Common myeloid progenitor, CD34-positive (primary cell): ENCODE results near the gene TGFBR2.

Experiments used
- CTCF ChIA-PET: fragments of 350-600 bp; sonication (Branson Sonifier 250); formaldehyde crosslinking; loops from one replicate; lab custom pipeline; 2021; ENCODE audit warnings: antibody characterized with exemption; lab: Charles Lee
- POLR2A ChIA-PET: fragments of 350-600 bp; sonication (Branson Sonifier 250); formaldehyde crosslinking; loops from one replicate; lab custom pipeline; 2021; ENCODE audit warnings: antibody characterized with exemption; lab: Charles Lee
- DNase-seq, 3 donors: peaks; one replicate each; pipeline versions ENCODE4 v3.0.0 to v3.0.0-alpha.2; 2013
- H3K27ac ChIP-seq, 2 experiments: 1 replicate in 1 of 2; 2 replicates in 1 of 2; pipeline ENCODE4 v1.7.0; 2013; ENCODE audit warnings: inconsistent platforms in 2 of 2, low read length in 2 of 2, mild to moderate bottlenecking in 2 of 2, low read depth in 1 of 2, moderate library complexity in 1 of 2; ENCODE audit not compliant: severe bottlenecking in 2 of 2, insufficient read depth in 1 of 2, poor library complexity in 1 of 2
- H3K27me3 ChIP-seq, 5 experiments: replicated peaks in 2 of 5; 1 replicate in 3 of 5; 2 replicates in 2 of 5; pipeline versions ENCODE4 v1.6.1 to v1.7.0; 2013; ENCODE audit warnings: low read length in 4 of 5, mild to moderate bottlenecking in 2 of 5, moderate library complexity in 2 of 5, inconsistent platforms in 1 of 5; ENCODE audit not compliant: insufficient read depth in 5 of 5, control insufficient read depth in 4 of 5
- H3K36me3 ChIP-seq, 4 experiments: 1 replicate in 2 of 4; 2 replicates in 2 of 4; pipeline versions ENCODE4 v1.6.1 to v1.7.0; 2013; ENCODE audit warnings: low read length in 3 of 4, control low read depth in 1 of 4, mild to moderate bottlenecking in 1 of 4; ENCODE audit not compliant: control insufficient read depth in 4 of 4, insufficient read depth in 4 of 4
- H3K4me1 ChIP-seq, 4 experiments: 1 replicate in 3 of 4; 2 replicates in 1 of 4; pipeline versions ENCODE4 v1.6.1 to v1.7.1; 2013; ENCODE audit warnings: low read length in 3 of 4, mild to moderate bottlenecking in 3 of 4, control low read depth in 1 of 4, inconsistent platforms in 1 of 4, moderate library complexity in 1 of 4; ENCODE audit not compliant: control insufficient read depth in 4 of 4, insufficient read depth in 4 of 4; ENCODE audit errors: control extremely low read depth in 1 of 4
- H3K4me3 ChIP-seq, 7 experiments: 1 replicate in 4 of 7; 2 replicates in 3 of 7; pipeline versions ENCODE4 v1.5.1 to v1.7.0; 2013; ENCODE audit warnings: mild to moderate bottlenecking in 7 of 7, low read length in 6 of 7, moderate library complexity in 6 of 7, inconsistent platforms in 2 of 7, low read depth in 2 of 7, control low read depth in 1 of 7; ENCODE audit not compliant: insufficient read depth in 4 of 7, control insufficient read depth in 1 of 7; ENCODE audit errors: extremely low read depth in 1 of 7
- H3K9me3 ChIP-seq, 5 experiments: 1 replicate in 4 of 5; 2 replicates in 1 of 5; pipeline versions ENCODE4 v1.6.1 to v1.7.1; 2013; ENCODE audit warnings: low read length in 4 of 5, mild to moderate bottlenecking in 2 of 5, inconsistent platforms in 1 of 5, low read depth in 1 of 5, moderate library complexity in 1 of 5; ENCODE audit not compliant: control insufficient read depth in 4 of 5, insufficient read depth in 2 of 5; ENCODE audit errors: control extremely low read depth in 1 of 5
- WGBS: methylation state at CpG from one replicate; pipeline ENCODE4 v1.1.5; 2013; ENCODE audit not compliant: insufficient coverage; 5-methylcytosine and 5-hydroxymethylcytosine counted together

TGFBR2 gene

DNA sequence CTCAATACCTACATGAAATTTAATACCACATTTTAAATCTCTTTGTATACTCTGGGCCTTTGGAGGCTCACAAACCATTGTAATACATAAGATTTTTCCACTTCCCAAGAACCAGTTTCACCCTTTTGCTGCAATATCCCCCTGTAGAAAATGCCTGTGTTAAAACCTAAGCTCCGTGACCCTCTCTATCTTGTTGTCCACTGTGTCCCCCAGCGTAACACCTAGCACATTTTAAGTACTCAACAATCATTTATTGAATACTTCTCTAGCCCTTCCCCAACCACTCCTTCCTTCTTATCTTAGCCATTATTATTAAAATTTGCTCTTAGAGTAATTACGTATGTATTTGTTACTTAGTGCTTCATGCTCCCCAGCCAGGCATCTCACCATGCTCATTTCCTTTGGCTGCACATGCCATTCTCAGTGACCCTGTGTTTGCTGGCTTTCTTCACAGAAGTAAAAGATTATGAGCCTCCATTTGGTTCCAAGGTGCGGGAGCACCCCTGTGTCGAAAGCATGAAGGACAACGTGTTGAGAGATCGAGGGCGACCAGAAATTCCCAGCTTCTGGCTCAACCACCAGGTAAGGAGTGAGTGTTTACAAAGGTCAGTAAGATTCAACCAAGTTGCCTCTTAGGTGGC, 81.6 kb downstream of the TGFBR2 start:
- Histone ChIP-seq H3K36me3 (peaks cover 30 to 67% (median 36%) of the 10 kb centered on the region in 4 experiments), H3K27ac (no peak overlapping the region), H3K9me3 (no peaks in the 10 kb centered on the region), H3K4me3 (no peak overlapping the region), H3K27me3 (no peaks in the 10 kb centered on the region), H3K4me1 (peaks cover 2 to 32% (median 26%) of the 10 kb centered on the region in 4 experiments)
- ChIA-PET CTCF (interaction anchor here (0.8 to 1.4 kb wide), 4 partner anchors 9 to 574 kb away, joined by 3 read pairs; no protein-coding TSS in a partner anchor), POLR2A (interaction anchor here (0.9 kb wide), 2 partner anchors 82 to 192 kb away, joined by 3 read pairs; partner anchors contain the start of gene TGFBR2)
- 93% methylated on average over 7 of the region's 8 CpGs for WGBS
- DNase-seq, result no peak

DNA sequence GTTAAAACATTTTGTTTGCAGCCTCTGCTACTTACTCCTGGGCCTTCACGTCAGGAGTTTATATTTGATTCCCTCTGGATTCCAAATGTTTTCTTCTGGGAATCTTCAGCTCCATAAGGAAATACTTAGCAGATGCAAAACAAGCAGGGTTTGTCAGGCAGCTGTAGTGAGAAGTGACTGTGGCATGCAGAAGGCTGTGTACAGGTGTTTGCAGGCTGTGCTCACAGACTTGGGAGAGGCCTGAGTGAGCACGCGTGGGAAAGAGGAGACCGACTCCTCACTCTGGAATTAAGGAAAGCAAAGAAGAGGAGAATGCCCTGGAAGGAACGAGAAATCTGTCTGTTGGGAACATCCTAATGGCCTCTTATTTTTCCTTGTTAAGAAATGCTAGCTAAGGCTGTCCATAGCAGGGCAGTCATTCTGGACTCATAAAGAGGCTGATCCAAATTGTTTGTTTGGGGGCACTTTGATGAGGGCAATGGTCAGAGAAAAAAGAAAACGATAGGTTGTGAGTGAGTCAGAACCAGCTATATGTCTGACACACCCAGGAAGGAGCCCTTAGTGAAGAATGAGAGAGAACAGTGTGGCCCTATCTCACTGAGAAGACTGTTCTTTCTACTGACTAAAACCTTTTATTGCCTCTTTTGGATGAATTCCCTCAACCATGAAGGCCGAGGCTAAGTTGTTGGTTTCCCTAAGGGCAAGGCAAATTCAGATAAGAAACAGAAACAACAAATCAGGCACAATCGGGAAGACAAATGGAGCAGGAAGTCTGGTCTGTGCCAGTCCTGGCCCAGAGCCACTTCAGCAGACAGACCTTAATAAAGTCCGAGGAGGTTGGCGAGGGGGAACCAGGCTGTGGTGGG, 82.6 kb downstream of the TGFBR2 start:
- no peaks in the 10 kb centered on the region for H3K9me3 ChIP-seq
- H3K27me3 ChIP-seq, result no peaks in the 10 kb centered on the region
- ChIA-PET CTCF (interaction anchor here (0.6 to 1.4 kb wide), 8 partner anchors 8 to 575 kb away, joined by 3 to 4 read pairs (median 3); no protein-coding TSS in a partner anchor), POLR2A (interaction anchor here (0.9 to 1.0 kb wide), 3 partner anchors 83 to 395 kb away, joined by 3 read pairs; partner anchors contain the start of gene TGFBR2)
- 51% methylated on average over 7 of the region's 10 CpGs for WGBS
- peaks cover 28 to 62% (median 32%) of the 10 kb centered on the region in 4 experiments for H3K36me3 ChIP-seq
- peak in 1 of 3 donors; percentile 21 for DNase-seq
- H3K27ac ChIP-seq, result peak overlapping the region; percentile 1 to 29
- H3K4me3 ChIP-seq, result no peak overlapping the region
- H3K4me1 ChIP-seq, result peaks cover 2 to 29% (median 24%) of the 10 kb centered on the region in 4 experiments

DNA sequence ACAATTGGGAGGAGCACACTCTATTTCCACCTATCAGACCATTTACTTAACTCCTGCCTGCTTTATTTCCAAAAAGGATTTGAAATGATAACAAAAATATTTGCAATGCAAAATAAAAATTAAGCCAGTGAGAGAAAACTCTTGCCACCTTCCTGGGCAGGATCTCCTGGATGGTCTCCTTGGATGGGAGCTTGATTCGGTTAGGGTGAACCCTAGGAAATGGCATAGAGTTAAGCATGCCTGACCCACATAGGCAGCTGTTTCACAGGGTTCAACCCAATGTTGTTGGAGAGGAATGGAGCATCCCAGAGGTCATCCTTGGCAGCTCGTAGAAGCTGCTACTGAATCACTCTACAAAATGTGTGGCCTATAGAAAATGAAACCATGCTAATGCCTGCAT, 83.8 kb downstream of the TGFBR2 start:
- WGBS, result 100% methylated on average over 2 of the region's 2 CpGs
- no peak overlapping the region for H3K27ac ChIP-seq
- POLR2A ChIA-PET, result no interaction called here
- H3K27me3 ChIP-seq, result no peaks in the 10 kb centered on the region
- no peak for DNase-seq
- H3K9me3 ChIP-seq, result no peaks in the 10 kb centered on the region
- H3K4me1 ChIP-seq, result peaks cover 2 to 28% (median 21%) of the 10 kb centered on the region in 4 experiments
- CTCF ChIA-PET, result interaction anchor here (0.7 kb wide), 1 partner anchor 674 kb away, joined by 3 read pairs; no protein-coding TSS in a partner anchor
- peaks cover 24 to 67% (median 34%) of the 10 kb centered on the region in 4 experiments for H3K36me3 ChIP-seq
- no peak overlapping the region for H3K4me3 ChIP-seq

GRCh38 chr3:30691249-30691880, 85.0 kb downstream of the TGFBR2 start:
- 82% methylated on average over 10 of the region's 10 CpGs for WGBS
- Histone ChIP-seq H3K4me1 (peaks cover 2 to 27% (median 18%) of the 10 kb centered on the region in 4 experiments), H3K4me3 (no peak overlapping the region), H3K9me3 (no peaks in the 10 kb centered on the region), H3K27me3 (no peaks in the 10 kb centered on the region), H3K36me3 (peaks cover 20 to 70% (median 35%) of the 10 kb centered on the region in 4 experiments), H3K27ac (no peak overlapping the region)
- CTCF ChIA-PET, result interaction anchor here (0.6 to 4.7 kb wide), 12 partner anchors 9 to 679 kb away, joined by 3 to 49 read pairs (median 4); no protein-coding TSS in a partner anchor
- no peak for DNase-seq
- POLR2A ChIA-PET, result interaction anchor here (0.6 kb wide), 1 partner anchor 18 kb away, joined by 3 read pairs; no protein-coding TSS in a partner anchor

GRCh38 chr3:30691944-30692343, 85.5 kb downstream of the TGFBR2 start:
- Histone ChIP-seq H3K4me1 (peaks cover 2 to 27% (median 18%) of the 10 kb centered on the region in 4 experiments), H3K36me3 (peaks cover 19 to 73% (median 33%) of the 10 kb centered on the region in 4 experiments), H3K27me3 (no peaks in the 10 kb centered on the region), H3K27ac (no peak overlapping the region), H3K4me3 (no peak overlapping the region), H3K9me3 (no peaks in the 10 kb centered on the region)
- POLR2A ChIA-PET, result interaction anchor here (0.6 kb wide), 1 partner anchor 18 kb away, joined by 3 read pairs; no protein-coding TSS in a partner anchor
- DNase-seq, result no peak
- CTCF ChIA-PET, result interaction anchor here (1.0 to 4.7 kb wide), 12 partner anchors 10 to 689 kb away, joined by 3 to 49 read pairs (median 4); no protein-coding TSS in a partner anchor
- WGBS, result 75% methylated on average over 1 of the region's 1 CpG

- CTCF ChIA-PET, result interaction anchor here (0.7 to 4.7 kb wide), 34 partner anchors 10 to 689 kb away, joined by 3 to 49 read pairs (median 4); no protein-coding TSS in a partner anchor
Observed at GRCh38 chr3:30692498-30693130, 86.2 kb downstream of the TGFBR2 start.

More at GRCh38 chr3:30692498-30693130, 86.2 kb downstream of the TGFBR2 start:
- Histone ChIP-seq H3K27ac (no peak overlapping the region), H3K9me3 (no peaks in the 10 kb centered on the region), H3K36me3 (peaks cover 18 to 73% (median 33%) of the 10 kb centered on the region in 4 experiments), H3K4me3 (no peak overlapping the region), H3K27me3 (no peaks in the 10 kb centered on the region), H3K4me1 (peaks cover 2 to 27% (median 18%) of the 10 kb centered on the region in 4 experiments)
- no peak for DNase-seq
- POLR2A ChIA-PET, result no interaction called here
- 100% methylated on average over 3 of the region's 3 CpGs for WGBS
